A549 (cell line): ENCODE data around the gene SYS1. TPM values are rescaled to one million over a fixed set of nuclear protein-coding genes. Genes with fewer than 3 reads are reported as not detected.

Experiments used
- ATAC-seq, 2 experiments: fragments of 200-7000 bp in 1 of 2; fragments of >200 bp in 1 of 2; cut with Nextera tagmentation in 1 of 2; cut with Tn5 transposase in 1 of 2; 3 replicates each; pipeline versions ENCODE4 v1.8.0 to v1.9.1; 2018 to 2020; ENCODE audit warnings: mild to moderate bottlenecking in 1 of 2, moderate library complexity in 1 of 2
- CTCF ChIA-PET: fragments of 300-600 bp; sonication (Branson Sonifier 250); formaldehyde crosslinking; extraction: SDS; loops from one replicate; lab custom pipeline; 2021; ENCODE audit warnings: antibody characterized with exemption, inconsistent platforms; lab: Yijun Ruan, JAX
- POLR2A ChIA-PET: fragments of 350-600 bp; formaldehyde crosslinking; extraction: SDS; loops from one replicate; lab custom pipeline; 2021; ENCODE audit warnings: antibody characterized with exemption, inconsistent platforms; lab: Yijun Ruan, JAX
- DNase-seq, 2 experiments: peaks; one replicate each; pipeline versions ENCODE4 v3.0.0 to v3.0.0-alpha.2; 2011 to 2016; ENCODE audit warnings: low read depth in 1 of 2, low spot score in 1 of 2
- FAIRE-seq: peaks from 2 replicates; lab custom pipeline; 2011; peaks lifted over from hg19 to GRCh38; lab: Jason Lieb, UNC
- H3K27ac ChIP-seq, 2 experiments: fragments of >200 bp; sonication (Bioruptor Twin); formaldehyde crosslinking; 3 replicates each; pipeline ENCODE4 v1.5.1; 2016 to 2017
- H3K4me1 ChIP-seq: fragments of >200 bp; sonication (Bioruptor Twin); formaldehyde crosslinking; 3 replicates; pipeline ENCODE4 v1.6.1; 2016
- H3K4me2 ChIP-seq: fragments of >200 bp; sonication (Bioruptor Twin); formaldehyde crosslinking; 3 replicates; pipeline ENCODE4 v1.6.1; 2016
- H3K4me3 ChIP-seq: fragments of >200 bp; sonication (Bioruptor Twin); formaldehyde crosslinking; 3 replicates; pipeline ENCODE4 v1.5.1; 2016
- H3K9me3 ChIP-seq: fragments of >200 bp; sonication (Bioruptor Twin); formaldehyde crosslinking; 3 replicates; pipeline ENCODE4 v1.6.1; 2016
- BCL3 ChIP-seq: fragments of >200 bp; sonication (Bioruptor Twin); formaldehyde crosslinking; IDR thresholded peaks from 3 replicates; pipeline ENCODE4 v1.6.1; 2016
- CBX2 ChIP-seq: fragments of 200-600 bp; sonication (generic); IDR thresholded peaks from 2 replicates; pipeline ENCODE4 v1.6.1; 2016; ENCODE audit warnings: low read depth, mild to moderate bottlenecking, borderline replicate concordance
- CBX8 ChIP-seq: fragments of 200-600 bp; sonication (generic); IDR thresholded peaks from 2 replicates; pipeline ENCODE4 v1.6.1; 2016
- CHD4 ChIP-seq: fragments of 200-600 bp; sonication (generic); IDR thresholded peaks from 2 replicates; pipeline ENCODE4 v1.6.1; 2016; ENCODE audit warnings: antibody characterized with exemption, mild to moderate bottlenecking, borderline replicate concordance
- EHF ChIP-seq: fragments of 250-450 bp; sonication (Bioruptor Pico); IDR thresholded peaks from 2 replicates; pipeline ENCODE4 v1.5.0; 2020; ENCODE audit warnings: mild to moderate bottlenecking
- EP300 ChIP-seq, 2 experiments: fragments of >200 bp; sonication (Bioruptor Twin); formaldehyde crosslinking; IDR thresholded peaks; 2 replicates in 1 of 2; 3 replicates in 1 of 2; pipeline ENCODE4 v1.6.1; 2016 to 2017
- FOSB ChIP-seq: fragments of 250-450 bp; sonication (Bioruptor Pico); IDR thresholded peaks from 2 replicates; pipeline ENCODE4 v1.5.0; 2020; ENCODE audit warnings: mild to moderate bottlenecking, moderate library complexity
- HDAC2 ChIP-seq: fragments of 200-600 bp; sonication (generic); IDR thresholded peaks from 2 replicates; pipeline ENCODE4 v1.6.1; 2016
- HOXA7 ChIP-seq: fragments of 250-450 bp; sonication (Bioruptor Pico); IDR thresholded peaks from 2 replicates; pipeline ENCODE4 v1.5.0; 2020; ENCODE audit warnings: mild to moderate bottlenecking, moderate library complexity
- HOXB13 ChIP-seq: fragments of 250-450 bp; sonication (Bioruptor Pico); IDR thresholded peaks from 2 replicates; pipeline ENCODE4 v1.5.0; 2020; ENCODE audit warnings: low read depth, mild to moderate bottlenecking, moderate library complexity
- HOXB5 ChIP-seq: fragments of 250-450 bp; sonication (Bioruptor Pico); IDR thresholded peaks from 2 replicates; pipeline ENCODE4 v1.5.0; 2020; ENCODE audit warnings: mild to moderate bottlenecking, moderate library complexity
- KDM1A ChIP-seq: fragments of 200-600 bp; sonication (generic); IDR thresholded peaks from 2 replicates; pipeline ENCODE4 v1.6.1; 2016; ENCODE audit warnings: low read depth, mild to moderate bottlenecking
- MAFK ChIP-seq: fragments of 450-650 bp; IDR thresholded peaks from 2 replicates; pipeline ENCODE4 v1.6.1; 2014; ENCODE audit not compliant: partially characterized antibody
- NFE2L2 ChIP-seq: fragments of 150-350 bp; conservative IDR thresholded peaks from 2 replicates; pipeline ENCODE4 v1.6.1; 2014; ENCODE audit warnings: low read length
- NR3C1 ChIP-seq: fragments of >200 bp; sonication (Bioruptor Twin); formaldehyde crosslinking; IDR thresholded peaks from 3 replicates; pipeline ENCODE4 v1.6.1; 2017
- PHF8 ChIP-seq: fragments of 200-600 bp; sonication (generic); IDR thresholded peaks from 2 replicates; pipeline ENCODE4 v1.6.1; 2016; ENCODE audit warnings: low read depth, mild to moderate bottlenecking, antibody characterized with exemption, moderate library complexity, borderline replicate concordance
- REST ChIP-seq: fragments of 200-600 bp; sonication (generic); IDR thresholded peaks from 2 replicates; pipeline ENCODE4 v1.6.1; 2016; ENCODE audit warnings: antibody characterized with exemption, mild to moderate bottlenecking, moderate library complexity
- RNF2 ChIP-seq: fragments of 200-600 bp; sonication (generic); IDR thresholded peaks from 2 replicates; pipeline ENCODE4 v1.6.1; 2016; ENCODE audit warnings: low read depth, mild to moderate bottlenecking, antibody characterized with exemption, moderate library complexity, borderline replicate concordance
- SMC3 ChIP-seq: fragments of >200 bp; sonication (Bioruptor Twin); formaldehyde crosslinking; IDR thresholded peaks from 3 replicates; pipeline ENCODE4 v1.6.1; 2018; ENCODE audit warnings: inconsistent platforms
- SREBF2 ChIP-seq: fragments of 450-650 bp; IDR thresholded peaks from 2 replicates; pipeline ENCODE4 v1.6.1; 2014; ENCODE audit warnings: mild to moderate bottlenecking, moderate library complexity
- TFCP2L1 ChIP-seq: fragments of 250-450 bp; sonication (Bioruptor Pico); IDR thresholded peaks from 2 replicates; pipeline ENCODE4 v1.5.0; 2021; ENCODE audit warnings: mild to moderate bottlenecking
- ZC3H11A ChIP-seq: fragments of 450-650 bp; IDR thresholded peaks from 2 replicates; pipeline ENCODE4 v1.6.1; 2014; ENCODE audit warnings: antibody characterized with exemption, mild to moderate bottlenecking
- ZFP36 ChIP-seq: fragments of 450-650 bp; IDR thresholded peaks from 2 replicates; pipeline ENCODE4 v1.6.1; 2014; ENCODE audit warnings: borderline replicate concordance; ENCODE audit not compliant: partially characterized antibody
- ZNF302 ChIP-seq: fragments of 250-450 bp; sonication (Bioruptor Pico); IDR thresholded peaks from 2 replicates; pipeline ENCODE4 v1.9.0; 2021; ENCODE audit warnings: inconsistent platforms, mild to moderate bottlenecking, moderate library complexity
- whole genome bisulfite sequencing: methylation state at CpG from one replicate; pipeline ENCODE4 v1.1.6; 2017; ENCODE audit errors: missing lambda C conversion rate; 5-methylcytosine and 5-hydroxymethylcytosine counted together
- polyA plus RNA-seq, 4 experiments: library from polyadenylated mRNA; depleted of rRNA in 3 of 4; stranded (reverse); fragments of >200 nt; fragmentation: RNase III in 1 of 4; extraction: RNeasy Plus Mini Kit Qiagen cat#74134 plus additional on column Dnase treatment in 1 of 4; gene quantifications; 2 replicates in 3 of 4; 3 replicates in 1 of 4; pipeline ENCODE4 v1.2.3, GENCODE V29; 2011 to 2017

SYS1 gene
- polyA plus RNA-seq, 2 of the 4 experiments (the other 2 are of a cell fraction), result 20.2 to 27.6 TPM

DNA sequence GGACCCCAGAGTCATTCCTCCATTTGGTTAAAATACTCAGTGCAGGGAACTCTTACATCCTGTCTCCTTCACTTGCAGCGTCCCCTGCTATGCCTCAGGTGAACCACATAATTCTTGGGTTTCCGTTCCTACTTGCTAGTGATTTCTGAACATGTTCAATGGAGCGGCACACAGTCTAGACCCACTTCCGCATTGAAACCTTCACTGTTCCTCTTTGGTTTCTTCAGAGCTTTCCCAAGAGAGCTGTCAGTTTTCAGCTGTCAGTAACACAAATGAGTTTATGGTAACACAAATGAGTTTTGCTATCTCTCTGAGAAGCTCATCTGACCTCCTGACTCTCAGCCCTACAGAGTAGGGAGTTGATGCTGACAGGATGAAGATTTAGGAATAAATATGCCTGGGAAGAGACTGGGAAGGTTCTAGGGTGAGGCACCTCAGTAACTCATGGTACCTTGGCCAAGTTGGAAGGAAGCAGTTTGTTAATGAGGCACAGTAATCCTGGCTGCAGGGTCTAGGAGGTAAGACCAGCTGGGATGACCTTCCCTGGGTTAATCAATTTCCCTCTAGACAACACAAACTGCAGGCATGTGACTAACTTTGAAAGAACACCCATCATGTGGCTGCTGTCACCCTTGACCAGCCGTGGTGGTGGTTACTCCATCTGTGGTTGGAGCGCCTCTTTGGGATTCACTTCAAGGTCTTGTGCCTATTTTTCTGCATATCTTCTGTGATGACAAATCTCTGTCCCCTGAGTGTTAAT is 5.4 kb downstream of the SYS1 start (continued):
- no peak for TF ChIP-seq HOXB13
- no peak for TF ChIP-seq PHF8
- TF ChIP-seq EHF (CRISPR knock-in tag), result no peak
- TF ChIP-seq ZC3H11A, result no peak
- TF ChIP-seq FOSB (CRISPR knock-in tag), result no peak
- TF ChIP-seq HDAC2, result no peak
- TF ChIP-seq SREBF2, result no peak
- TF ChIP-seq KDM1A, result no peak
- no peak for TF ChIP-seq ZFP36
- no peak for TF ChIP-seq CBX2
- no peak for TF ChIP-seq EP300 (IDR thresholded peaks at IDR 0.05)
- no peak for TF ChIP-seq NR3C1

- ChIA-PET CTCF (interaction anchor here (0.7 to 12.1 kb wide), 14 partner anchors 8 to 400 kb away, joined by 3 to 240 read pairs (median 6); partner anchors contain the start of genes DBNDD2 and SYS1), POLR2A (interaction anchor here (0.6 to 0.7 kb wide), 2 partner anchors 23 to 68 kb away, joined by 3 to 5 read pairs; no protein-coding TSS in a partner anchor)
- ATAC-seq, result no peak
- Histone ChIP-seq H3K4me1 (no peaks in the 10 kb centered on the region), H3K4me2 (no peak overlapping the region), H3K4me3 (no peak overlapping the region), H3K9me3 (no peaks in the 10 kb centered on the region), H3K27ac (no peak overlapping the region)
- no peak for FAIRE-seq
- WGBS, result 91% methylated on average over 3 of the region's 3 CpGs
- no peak for DNase-seq
- no peak for TF ChIP-seq CBX8
- TF ChIP-seq TFCP2L1 (CRISPR knock-in tag), result no peak
- TF ChIP-seq SMC3, result no peak
- no peak for TF ChIP-seq ZC3H11A
- TF ChIP-seq ZFP36, result no peak
- TF ChIP-seq BCL3, result no peak
- TF ChIP-seq HOXB5 (CRISPR knock-in tag), result no peak
- TF ChIP-seq SREBF2, result no peak
- no peak for TF ChIP-seq MAFK
- no peak for TF ChIP-seq REST
- TF ChIP-seq HOXA7 (CRISPR knock-in tag), result no peak
- no peak for TF ChIP-seq NFE2L2
- no peak for TF ChIP-seq CHD4
- TF ChIP-seq EP300 (IDR thresholded peaks at IDR 0.05), result no peak
- no peak for TF ChIP-seq RNF2
- no peak for TF ChIP-seq ZNF302 (CRISPR knock-in tag)
Observed at GRCh38 chr20:45370571-45371160, 7.7 kb downstream of the SYS1 start.
